Measurements from ENCODE around the gene DCP1B. TPM values are rescaled to one million over a fixed set of nuclear protein-coding genes. Genes with fewer than 3 reads are reported as not detected.

Gene DCP1B
- total RNA-seq, 2 donors from 2014 or later = 9.6 to 10.8 TPM

DNA sequence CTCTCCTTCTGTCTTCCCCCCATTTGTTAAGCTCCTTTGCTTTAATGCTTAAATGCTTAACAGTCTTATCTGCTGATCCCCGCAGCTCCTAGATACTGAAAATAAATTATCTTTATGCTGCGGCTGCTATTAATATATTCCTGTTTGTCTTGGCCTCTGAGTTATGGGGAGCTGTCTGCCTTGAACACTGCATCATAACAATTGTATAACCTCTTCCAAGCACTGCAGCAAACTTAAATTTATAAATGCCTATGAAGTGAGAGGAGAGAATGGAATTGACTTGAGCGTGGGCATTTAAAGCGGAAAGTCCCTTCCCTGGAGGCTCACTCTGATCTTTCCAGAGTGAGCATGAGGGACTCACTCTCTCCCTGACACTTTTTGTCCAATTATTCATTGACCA is 23.1 kb upstream of the DCP1B start:
- Histone ChIP-seq H3K27me3 (no peaks in the 10 kb centered on the region), H3K9me3 (no peaks in the 10 kb centered on the region)

GRCh38 chr12:2023365-2023764 is 19.1 kb upstream of the DCP1B start:
- Histone ChIP-seq H3K27ac (no peak overlapping the region), H3K9ac (ENCODE audit: low read depth in 2 of 2, low read length in 2 of 2) (no peak overlapping the region), H3K36me3 (no peaks in the 10 kb centered on the region), H3K4me1 (no peaks in the 10 kb centered on the region), H3K27me3 (no peaks in the 10 kb centered on the region), H3K9me3 (no peaks in the 10 kb centered on the region), H3K4me3 (no peak overlapping the region)
- no peak for DNase-seq
- intact Hi-C loops (cut with DNase I) = no loop called here
- TF ChIP-seq CTCF (IDR thresholded peaks at IDR 0.05) = no peak

More for the DNA sequence above, 23.1 kb upstream of the DCP1B start:
- Histone ChIP-seq H3K36me3 (no peaks in the 10 kb centered on the region), H3K9ac (ENCODE audit: low read depth in 2 of 2, low read length in 2 of 2) (no peak overlapping the region), H3K4me1 (no peaks in the 10 kb centered on the region), H3K4me3 (no peak overlapping the region), H3K27ac (no peak overlapping the region)
- intact Hi-C loops (cut with DNase I) = no loop called here
- TF ChIP-seq CTCF (IDR thresholded peaks at IDR 0.05) = no peak
- no peak for DNase-seq

- H3K9ac ChIP-seq (ENCODE audit: low read depth in 2 of 2, low read length in 2 of 2) = no peak overlapping the region
- no peaks in the 10 kb centered on the region for H3K4me1 ChIP-seq
- intact Hi-C loops (cut with DNase I) = no loop called here
- no peaks in the 10 kb centered on the region for H3K27me3 ChIP-seq
- no peak overlapping the region for H3K27ac ChIP-seq
- no peak overlapping the region for H3K4me3 ChIP-seq
- TF ChIP-seq CTCF (IDR thresholded peaks at IDR 0.05) = no peak
- DNase-seq = no peak
- H3K36me3 ChIP-seq = no peaks in the 10 kb centered on the region
- no peaks in the 10 kb centered on the region for H3K9me3 ChIP-seq
These were observed 16.3 kb upstream of the DCP1B start for GRCh38 chr12:2020511-2020910.

GRCh38 chr12:2019126-2019525 is 14.9 kb upstream of the DCP1B start:
- Histone ChIP-seq H3K9ac (ENCODE audit: low read depth in 2 of 2, low read length in 2 of 2) (no peak overlapping the region), H3K4me3 (no peak overlapping the region), H3K4me1 (no peaks in the 10 kb centered on the region), H3K36me3 (no peaks in the 10 kb centered on the region), H3K27ac (no peak overlapping the region), H3K9me3 (no peaks in the 10 kb centered on the region), H3K27me3 (no peaks in the 10 kb centered on the region)
- intact Hi-C loops (cut with DNase I) = no loop called here
- no peak for DNase-seq
- no peak for TF ChIP-seq CTCF (IDR thresholded peaks at IDR 0.05)

DNA sequence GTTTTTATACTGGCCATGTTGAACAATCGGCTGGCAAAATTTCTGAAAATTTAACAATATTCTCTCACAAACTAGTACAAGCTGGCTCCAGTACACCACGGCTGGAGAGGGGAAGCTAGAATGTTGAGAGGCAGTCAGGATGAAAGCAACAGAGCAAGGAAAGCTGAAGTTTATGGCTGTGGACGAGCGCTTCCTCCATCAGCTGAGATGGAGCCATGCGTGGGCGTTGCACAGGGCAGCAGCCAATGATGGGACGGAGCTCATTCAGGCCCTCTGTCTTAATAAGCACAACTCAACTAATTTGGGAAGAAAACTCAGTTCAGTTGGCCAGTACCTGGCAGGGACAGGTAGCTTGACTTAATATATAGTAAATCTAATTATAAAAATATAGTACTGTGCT is 14.1 kb upstream of the DCP1B start:
- H3K4me1 ChIP-seq = no peaks in the 10 kb centered on the region
- intact Hi-C loops (cut with DNase I) = no loop called here
- no peaks in the 10 kb centered on the region for H3K27me3 ChIP-seq
- no peak for TF ChIP-seq CTCF (IDR thresholded peaks at IDR 0.05)
- H3K27ac ChIP-seq = no peak overlapping the region
- no peaks in the 10 kb centered on the region for H3K9me3 ChIP-seq
- H3K4me3 ChIP-seq = no peak overlapping the region
- no peaks in the 10 kb centered on the region for H3K36me3 ChIP-seq
- no peak for DNase-seq
- H3K9ac ChIP-seq (ENCODE audit: low read depth in 2 of 2, low read length in 2 of 2) = no peak overlapping the region
